ENCODE data around the gene CCDC27. TPM values are rescaled to one million over a fixed set of nuclear protein-coding genes. Genes with fewer than 3 reads are reported as not detected.

Gene CCDC27
- total RNA-seq, 1 donor from 2014 or later: not detected

- Histone ChIP-seq H3K4me3 (ENCODE audit: low read depth, low read length) (no peak overlapping the region), H3K36me3 (ENCODE audit: control insufficient read depth, insufficient read depth, low read length) (peaks cover 3% of the 10 kb centered on the region), H3K27me3 (ENCODE audit: control insufficient read depth, insufficient read depth, low read length) (no peaks in the 10 kb centered on the region)
- no peak for DNase-seq (ENCODE audit: low read depth)
- no peak for TF ChIP-seq CTCF (IDR thresholded peaks at IDR 0.05; ENCODE audit: insufficient read depth, low read length, poor library complexity, severe bottlenecking)
Measured at GRCh38 chr1:3779265-3779911, 27.1 kb downstream of the CCDC27 start.

- H3K4me3 ChIP-seq (ENCODE audit: low read depth, low read length): no peak overlapping the region
- no peaks in the 10 kb centered on the region for H3K27me3 ChIP-seq (ENCODE audit: control insufficient read depth, insufficient read depth, low read length)
- no peak for DNase-seq (ENCODE audit: low read depth)
- TF ChIP-seq CTCF (IDR thresholded peaks at IDR 0.05; ENCODE audit: insufficient read depth, low read length, poor library complexity, severe bottlenecking): no peak
- peaks cover 3% of the 10 kb centered on the region for H3K36me3 ChIP-seq (ENCODE audit: control insufficient read depth, insufficient read depth, low read length)
Measured at GRCh38 chr1:3779912-3780416, 27.7 kb downstream of the CCDC27 start.

- H3K36me3 ChIP-seq (ENCODE audit: control insufficient read depth, insufficient read depth, low read length): peaks cover 4% of the 10 kb centered on the region
- no peak for TF ChIP-seq CTCF (IDR thresholded peaks at IDR 0.05; ENCODE audit: insufficient read depth, low read length, poor library complexity, severe bottlenecking)
- no peaks in the 10 kb centered on the region for H3K27me3 ChIP-seq (ENCODE audit: control insufficient read depth, insufficient read depth, low read length)
- no peak for DNase-seq (ENCODE audit: low read depth)
- no peak overlapping the region for H3K4me3 ChIP-seq (ENCODE audit: low read depth, low read length)
Measured at GRCh38 chr1:3780901-3781300, 28.7 kb downstream of the CCDC27 start.

GRCh38 chr1:3783651-3784474 lies 31.6 kb downstream of the CCDC27 start:
- Histone ChIP-seq H3K27me3 (ENCODE audit: control insufficient read depth, insufficient read depth, low read length) (no peaks in the 10 kb centered on the region), H3K4me3 (ENCODE audit: low read depth, low read length) (no peak overlapping the region), H3K36me3 (ENCODE audit: control insufficient read depth, insufficient read depth, low read length) (peaks cover 4% of the 10 kb centered on the region)
- TF ChIP-seq CTCF (IDR thresholded peaks at IDR 0.05; ENCODE audit: insufficient read depth, low read length, poor library complexity, severe bottlenecking): no peak
- no peak for DNase-seq (ENCODE audit: low read depth)

GRCh38 chr1:3785045-3785444 lies 32.8 kb downstream of the CCDC27 start:
- TF ChIP-seq CTCF (IDR thresholded peaks at IDR 0.05; ENCODE audit: insufficient read depth, low read length, poor library complexity, severe bottlenecking): no peak
- H3K36me3 ChIP-seq (ENCODE audit: control insufficient read depth, insufficient read depth, low read length): peaks cover 4% of the 10 kb centered on the region
- no peak for DNase-seq (ENCODE audit: low read depth)
- H3K27me3 ChIP-seq (ENCODE audit: control insufficient read depth, insufficient read depth, low read length): no peaks in the 10 kb centered on the region
- no peak overlapping the region for H3K4me3 ChIP-seq (ENCODE audit: low read depth, low read length)
